GM18508 (cell line): ENCODE measurements around the gene CYP2A6.
"Not testable (repeated sequence)": the region's sequence is repeated elsewhere in the genome, so short reads cannot be mapped to it uniquely, and the experiment has no call there.

Experiments used
- ATAC-seq: cut with Tn5 transposase; IDR thresholded peaks from one replicate; pipeline ENCODE4 v1.9.1; 2021; ENCODE audit warnings: moderate number of reproducible peaks; ENCODE audit not compliant: insufficient read depth, unreplicated experiment

CYP2A6 gene

DNA sequence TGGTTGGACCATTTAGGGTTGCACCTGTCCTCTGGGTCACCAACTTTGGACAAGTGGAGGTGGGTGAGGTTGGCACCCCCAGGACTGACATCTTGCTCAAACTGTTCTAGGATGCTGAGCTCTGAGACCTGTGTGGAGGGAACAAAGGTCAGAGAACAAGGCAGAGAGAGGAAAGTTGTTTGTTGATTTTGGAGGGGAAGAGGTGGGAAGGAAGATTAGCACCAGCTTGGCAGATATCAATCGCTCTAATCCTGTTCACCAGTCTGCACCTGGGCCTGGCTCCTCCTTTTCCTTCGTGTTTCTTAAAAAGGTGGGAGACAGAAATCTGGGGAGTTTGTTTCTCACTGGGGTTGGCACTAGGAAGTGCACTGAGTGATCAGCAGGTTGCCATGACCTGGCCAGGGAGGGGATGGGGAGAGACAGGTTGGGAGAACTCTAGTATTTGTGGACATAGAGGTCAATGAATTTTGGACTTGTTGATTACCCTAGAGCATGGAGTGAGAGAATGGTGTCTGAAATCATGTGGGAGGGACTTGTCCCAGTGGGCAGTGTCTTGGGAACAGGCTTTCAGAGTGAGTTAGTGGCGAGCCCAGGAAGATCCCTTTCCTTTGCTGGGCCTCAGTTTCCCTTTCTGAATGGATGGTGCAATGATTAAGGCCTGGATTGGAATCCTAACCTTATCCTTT is 2.4 kb upstream of the CYP2A6 start:
- not testable (repeated sequence) for ATAC-seq

DNA sequence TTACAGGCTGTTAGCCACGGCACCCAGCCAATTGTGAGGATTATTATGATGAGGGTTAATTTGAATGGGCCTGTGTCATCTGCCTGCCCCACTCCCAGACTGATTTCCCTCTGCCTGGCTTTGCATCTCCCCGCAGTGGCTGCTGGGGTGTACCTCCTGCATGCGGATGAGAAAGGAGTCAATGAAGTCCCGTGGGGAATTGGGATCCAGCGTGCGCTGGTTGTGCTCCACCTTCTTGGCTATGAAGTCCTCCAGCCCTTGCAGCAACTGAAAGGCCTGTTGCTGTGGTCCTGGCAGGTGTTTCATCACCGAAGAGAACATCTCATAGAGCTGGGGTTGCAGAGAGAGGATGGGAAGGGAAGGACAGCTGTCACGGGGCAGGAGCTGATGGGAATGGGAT is 3.5 kb downstream of the CYP2A6 start:
- ATAC-seq, result not testable (repeated sequence)

DNA sequence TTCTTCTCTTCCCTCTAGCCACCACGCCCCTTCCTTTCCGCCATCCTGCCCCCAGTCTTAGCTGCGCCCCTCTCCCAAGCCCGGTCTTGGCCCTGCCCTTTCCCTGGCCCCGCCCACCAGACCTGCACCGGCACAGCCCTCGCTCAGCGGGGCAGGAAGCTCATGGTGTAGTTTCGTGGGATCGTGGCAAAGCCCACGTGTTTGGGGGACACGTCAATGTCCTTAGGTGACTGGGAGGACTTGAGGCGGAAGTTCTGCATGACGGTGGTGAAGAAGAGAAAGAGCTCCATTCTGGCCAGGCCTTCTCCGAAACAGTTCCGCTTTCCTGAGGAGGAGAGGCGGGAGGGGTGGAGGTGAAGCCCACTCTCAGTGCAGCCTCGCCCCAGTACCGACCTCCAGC is 6.6 kb downstream of the CYP2A6 start:
- ATAC-seq, result not testable (repeated sequence)

DNA sequence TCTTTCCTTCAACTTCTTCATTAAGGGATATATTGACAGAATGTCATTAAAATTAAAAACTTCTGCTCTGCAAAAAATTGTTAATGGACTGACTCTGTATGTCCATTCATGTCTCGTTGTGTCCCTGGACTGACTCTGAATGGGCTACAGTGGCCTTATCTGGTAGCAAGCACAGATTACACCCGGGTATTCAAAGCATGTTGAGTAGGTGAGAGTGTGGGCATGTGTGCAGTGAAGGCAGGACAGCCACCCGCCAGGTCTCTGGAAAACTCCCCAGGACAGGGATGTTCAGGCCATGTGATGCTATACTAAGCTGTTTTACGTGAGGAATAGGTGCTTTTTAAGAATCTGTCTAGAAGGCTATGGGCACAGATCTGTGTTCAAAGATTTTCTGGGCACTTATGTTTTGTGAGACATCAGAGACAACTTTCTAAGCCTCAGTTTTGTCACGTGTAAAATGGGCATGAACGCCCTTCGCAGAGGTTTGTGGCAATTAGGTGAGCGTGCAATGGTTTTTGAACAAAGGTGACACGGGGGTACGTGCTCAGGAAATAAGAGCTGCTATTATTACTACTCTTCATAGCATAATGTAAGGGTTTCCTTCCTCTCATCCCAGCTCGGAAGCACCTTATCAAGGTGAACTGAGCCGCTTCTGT is 7.1 kb downstream of the CYP2A6 start:
- ATAC-seq, result not testable (repeated sequence)

DNA sequence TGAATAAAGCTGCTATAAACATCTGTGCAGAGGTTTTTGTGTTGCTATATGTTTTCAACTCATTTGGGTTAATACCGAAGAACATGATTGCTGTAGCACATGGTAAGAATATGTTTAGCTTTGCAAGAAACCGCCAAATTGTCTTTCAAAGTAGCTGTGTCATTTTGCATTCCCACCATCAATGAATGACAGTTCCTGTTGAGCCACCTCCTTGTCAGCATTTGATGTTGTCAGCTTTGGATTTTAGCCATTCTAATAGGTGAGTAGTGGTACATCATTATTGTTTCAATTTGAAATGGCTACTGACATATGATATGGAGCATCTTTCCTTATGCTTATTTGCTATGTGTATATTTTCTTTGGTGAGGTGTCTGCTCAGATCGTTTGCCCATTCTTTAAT is 8.2 kb downstream of the CYP2A6 start:
- ATAC-seq, result not testable (repeated sequence)

DNA sequence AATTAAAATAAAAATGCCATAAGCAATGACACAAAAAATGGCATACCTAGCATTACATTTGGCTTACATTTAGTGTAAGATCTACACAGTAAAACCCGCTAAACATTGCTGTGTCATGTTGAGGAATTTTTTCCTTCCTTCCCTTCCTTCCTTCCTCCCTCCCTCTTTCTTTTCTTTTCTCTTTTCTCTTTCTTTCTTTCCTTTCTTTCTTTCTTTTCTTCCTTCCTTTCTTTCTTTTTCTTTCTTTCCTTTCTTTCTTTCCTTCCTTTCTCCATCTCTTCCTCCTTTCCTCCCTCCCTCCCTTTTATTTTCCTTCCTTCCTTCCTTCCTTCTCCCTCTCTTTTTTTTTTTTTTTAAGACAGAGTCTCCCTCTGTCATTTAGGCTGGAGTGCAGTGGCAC is 11.8 kb downstream of the CYP2A6 start:
- ATAC-seq, result not testable (repeated sequence)

DNA sequence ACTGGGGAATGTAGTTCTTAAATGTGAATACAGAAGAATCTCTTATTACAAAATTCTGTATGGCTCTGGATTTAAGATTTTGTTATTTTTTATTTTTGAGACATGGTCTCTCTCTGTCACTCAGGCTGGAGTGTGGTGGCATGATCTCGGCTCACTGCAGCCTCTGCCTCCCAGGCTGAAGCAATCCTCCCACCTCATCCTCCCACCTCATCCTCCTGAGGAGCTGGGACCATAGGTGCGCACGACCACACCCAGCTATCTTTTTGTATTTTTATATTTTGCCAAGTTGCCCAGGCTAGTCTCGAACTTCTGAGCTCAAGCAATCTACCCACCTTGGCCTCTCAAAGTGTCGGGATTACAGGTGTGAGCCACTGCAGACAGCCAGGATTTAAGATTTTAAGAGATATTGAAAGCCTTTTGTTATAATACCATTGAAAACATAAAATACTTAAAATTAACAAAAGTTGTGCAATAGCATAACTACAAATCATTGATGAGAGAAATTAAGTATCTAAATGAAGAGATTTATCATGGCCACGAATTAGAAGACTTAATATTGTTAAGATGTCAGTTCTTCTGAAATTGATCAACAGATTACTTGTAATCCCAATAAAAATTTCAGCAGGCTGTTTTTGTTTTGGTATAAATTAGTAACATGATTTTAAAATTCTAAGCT is 13.4 kb downstream of the CYP2A6 start:
- no peak for ATAC-seq

DNA sequence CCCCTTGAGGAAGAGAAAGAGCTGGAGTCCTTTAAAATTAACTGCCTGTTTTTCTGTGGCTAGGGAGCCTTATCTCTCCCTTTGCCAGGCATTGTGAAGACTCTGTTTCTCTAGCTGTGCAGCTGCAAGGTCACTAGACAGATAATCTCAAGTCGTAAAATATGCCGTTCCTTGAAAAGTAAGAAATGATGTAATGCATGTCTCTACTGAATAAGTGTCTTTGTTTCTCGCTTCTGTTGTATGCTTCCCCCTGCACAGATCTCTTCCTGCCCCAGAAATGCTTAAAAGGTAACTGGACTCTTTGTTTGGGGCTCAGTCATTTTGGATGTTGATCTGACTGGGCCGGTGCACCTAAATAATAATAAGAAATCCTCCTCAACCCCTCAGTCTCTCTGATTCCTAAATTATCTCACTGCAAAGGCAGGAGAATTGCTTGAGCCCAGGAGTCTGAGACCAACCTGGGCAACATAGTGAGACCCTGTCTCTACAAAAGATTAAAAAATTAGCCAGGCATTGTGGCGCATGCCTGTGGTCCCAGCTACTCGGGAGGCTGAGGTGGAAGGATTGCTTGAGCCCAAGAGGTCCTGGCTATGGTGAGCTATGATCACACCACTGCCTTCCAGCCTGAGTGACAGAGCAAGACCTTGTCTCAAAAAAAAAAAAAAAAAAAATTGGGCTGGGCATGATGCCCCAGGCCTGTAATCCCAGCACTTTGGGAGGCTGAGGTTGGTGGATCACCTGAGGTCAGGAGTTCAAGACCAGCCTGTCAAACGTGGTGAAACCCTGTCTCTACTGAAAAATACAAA is 16.3 kb downstream of the CYP2A6 start:
- not testable (repeated sequence) for ATAC-seq

DNA sequence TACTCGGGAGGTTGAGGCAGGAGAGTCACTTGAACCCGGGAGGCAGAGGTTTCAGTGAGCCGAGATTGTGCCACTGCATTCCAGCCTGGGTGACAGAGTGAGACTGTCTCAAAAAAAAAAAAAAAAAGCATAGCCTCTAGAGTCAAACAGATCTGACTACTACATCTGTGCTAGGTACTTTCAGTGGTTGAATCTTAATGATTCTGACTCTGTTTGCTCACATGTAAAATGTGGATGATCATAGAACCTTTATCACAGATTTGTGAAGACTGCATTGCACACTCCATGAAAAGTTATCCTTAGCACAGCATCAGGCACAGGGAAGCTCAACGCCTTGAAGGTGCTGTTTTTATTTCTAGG is 17.8 kb downstream of the CYP2A6 start:
- not testable (repeated sequence) for ATAC-seq

DNA sequence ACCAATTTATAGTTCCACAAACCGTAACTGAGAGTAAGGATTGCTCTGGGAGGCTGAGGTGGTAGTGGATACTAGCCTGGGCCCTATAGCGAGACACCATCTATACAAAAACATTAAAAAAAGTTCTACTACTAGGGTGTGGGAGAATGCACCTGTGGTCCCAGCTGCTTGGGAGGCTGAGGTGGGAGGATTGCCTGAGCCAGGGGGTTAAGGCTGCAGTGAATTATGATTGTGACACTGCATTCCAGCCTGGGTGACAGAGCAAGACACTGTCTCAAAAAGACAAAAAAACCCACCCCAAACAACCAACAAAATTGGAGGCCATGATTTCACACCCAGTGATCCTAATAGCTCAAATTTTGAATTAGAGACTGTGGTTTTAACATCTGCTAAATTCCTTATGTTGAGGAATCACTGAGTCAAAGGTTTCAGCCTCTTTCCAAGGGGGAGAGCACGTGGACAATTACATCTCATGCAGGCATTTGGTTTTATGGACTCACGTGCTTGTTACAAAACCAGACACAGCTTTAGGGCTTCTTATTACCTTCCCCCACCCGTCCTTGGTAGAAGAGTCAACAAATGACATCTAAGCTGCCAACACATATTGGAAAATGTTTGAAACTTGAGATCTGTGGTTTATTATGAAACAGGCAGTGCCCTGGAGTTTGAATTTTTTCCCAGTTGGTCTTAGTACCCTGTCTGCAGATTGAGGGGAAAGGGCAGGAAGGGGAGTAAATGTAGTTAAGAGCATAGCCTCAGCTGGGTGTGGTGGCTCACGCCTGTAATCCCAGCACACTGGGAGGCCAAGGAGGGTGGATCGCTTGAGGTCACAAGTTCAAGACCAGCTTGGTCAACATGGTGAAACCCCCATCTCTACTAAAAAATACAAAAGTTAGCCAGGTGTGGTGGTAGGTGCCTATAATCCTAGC is 18.5 kb downstream of the CYP2A6 start:
- no peak for ATAC-seq

DNA sequence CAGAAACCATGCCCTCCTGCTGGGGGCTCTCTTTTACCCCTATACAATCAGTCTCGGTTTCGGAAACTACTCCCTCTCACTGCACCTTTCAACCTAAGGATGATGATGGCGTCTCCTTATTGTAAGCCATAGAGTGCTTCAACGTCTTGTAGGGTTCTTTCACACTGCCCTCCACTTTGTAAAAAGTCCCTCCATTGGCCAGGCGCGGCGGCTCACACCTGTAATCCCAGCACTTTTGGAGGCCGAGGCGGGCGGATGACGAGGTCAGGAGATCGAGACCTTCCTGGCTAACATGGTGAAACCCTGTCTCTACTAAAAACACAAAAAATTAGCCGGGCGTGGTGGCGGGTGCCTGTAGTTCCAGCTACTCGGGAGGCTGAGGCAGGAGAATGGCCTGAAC is 19.5 kb downstream of the CYP2A6 start:
- not testable (repeated sequence) for ATAC-seq

DNA sequence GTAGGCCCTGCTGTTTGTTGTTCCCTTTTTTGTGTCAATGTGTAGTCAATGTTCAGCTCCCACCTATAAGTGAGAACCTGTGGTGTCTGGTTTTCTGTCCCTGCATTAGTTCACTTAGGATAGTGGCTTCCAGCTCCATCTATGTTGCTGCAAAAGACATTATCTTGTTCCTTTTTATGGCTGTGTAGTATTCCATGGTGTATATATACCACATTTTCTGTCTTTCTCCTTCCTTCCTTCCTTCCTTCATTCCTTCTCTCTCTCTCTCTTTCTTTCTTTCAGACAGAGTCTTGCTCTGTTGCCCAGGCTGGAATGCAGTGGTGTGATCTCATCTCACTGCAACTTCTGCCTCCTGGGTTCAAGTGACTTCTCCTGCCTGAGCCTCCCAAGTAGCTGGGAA is 21.0 kb downstream of the CYP2A6 start:
- ATAC-seq, result no peak

DNA sequence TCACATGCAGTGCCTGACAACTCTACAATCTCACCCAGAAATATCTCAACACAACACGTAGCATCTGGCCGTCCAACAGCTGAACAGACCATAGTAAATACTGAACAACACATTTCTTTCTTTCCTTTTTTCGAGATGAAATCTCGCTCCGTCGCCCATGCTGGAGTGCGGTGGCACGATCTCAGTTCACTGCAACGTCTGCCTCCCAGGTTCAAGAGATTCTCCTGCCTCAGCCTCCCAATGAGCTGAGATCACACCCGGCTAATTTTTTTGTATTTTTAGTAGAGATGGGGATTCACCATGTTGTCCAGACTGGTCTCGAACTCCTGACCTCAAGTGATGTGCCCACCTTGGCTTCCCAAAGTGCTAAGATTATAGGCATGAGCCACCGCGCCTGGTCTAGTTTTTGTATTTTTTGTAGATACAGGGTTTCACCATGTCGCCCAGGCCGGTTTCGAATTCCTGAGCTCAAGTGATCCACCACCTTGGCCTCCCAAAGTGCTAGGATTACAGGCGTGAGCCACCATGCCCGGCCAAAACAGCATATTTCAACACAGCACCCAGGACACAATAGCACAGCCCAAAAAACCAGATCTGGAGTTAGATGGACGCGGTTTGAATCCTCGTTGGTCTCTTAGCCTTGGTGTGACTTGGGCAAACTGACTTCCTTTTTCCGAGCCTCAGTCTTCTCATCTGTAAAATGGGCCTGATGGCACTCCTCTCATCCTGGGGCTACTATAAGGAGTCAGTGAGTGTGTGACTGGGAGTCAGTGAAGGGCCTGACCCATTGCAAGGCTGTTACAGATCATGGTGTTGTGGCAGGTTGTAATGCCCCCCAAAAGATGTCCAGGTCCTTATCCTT is 22.6 kb downstream of the CYP2A6 start:
- ATAC-seq, result no peak

DNA sequence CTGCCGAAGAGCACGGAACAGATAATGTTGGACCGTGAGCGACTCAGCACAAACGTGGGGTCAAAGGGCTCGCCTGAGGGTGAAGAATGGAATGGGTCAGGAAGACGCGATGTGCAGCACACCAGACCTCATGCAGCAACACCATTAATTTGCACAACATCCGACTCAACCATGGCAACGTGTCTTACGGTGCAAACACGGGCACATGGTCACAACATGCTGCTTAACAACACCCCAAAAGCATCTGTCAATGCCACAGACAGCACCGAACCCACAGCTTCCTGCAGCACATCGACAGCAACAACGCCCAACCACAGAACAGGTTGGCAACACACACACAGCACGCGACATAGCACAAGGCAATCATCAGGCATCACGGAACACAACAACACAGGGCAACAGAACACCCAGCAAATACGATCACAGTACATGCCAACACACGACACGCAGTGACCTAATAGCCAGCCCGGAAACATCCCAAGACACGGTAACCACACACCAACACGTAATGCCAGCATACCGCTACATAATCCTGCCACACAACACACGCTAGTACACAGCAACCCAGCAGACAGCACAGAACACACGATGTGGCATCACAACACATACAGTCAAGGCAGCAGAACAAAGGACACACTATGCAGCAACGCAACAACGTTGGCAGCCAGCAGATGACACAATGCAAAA is 23.4 kb downstream of the CYP2A6 start:
- ATAC-seq, result not testable (repeated sequence)

DNA sequence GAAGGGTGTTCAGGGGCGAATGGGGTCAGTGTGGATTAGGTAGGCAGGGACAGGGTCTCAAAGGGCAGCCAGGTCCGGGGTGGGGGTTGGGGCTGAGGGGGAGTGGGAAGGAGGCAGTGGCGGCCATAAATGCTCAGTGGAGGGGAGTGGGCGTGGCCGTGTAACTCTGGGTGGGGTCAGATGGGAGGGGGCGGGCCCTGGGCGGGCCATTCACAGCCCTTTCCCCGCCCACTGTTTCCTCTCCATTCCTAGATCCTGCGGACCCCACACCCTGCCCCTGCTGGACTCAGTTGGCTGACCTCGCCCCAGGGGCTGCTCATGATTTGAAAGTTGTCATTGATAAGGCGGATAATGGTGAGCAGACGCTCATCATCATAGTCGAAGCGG is 23.9 kb downstream of the CYP2A6 start:
- not testable (repeated sequence) for ATAC-seq

DNA sequence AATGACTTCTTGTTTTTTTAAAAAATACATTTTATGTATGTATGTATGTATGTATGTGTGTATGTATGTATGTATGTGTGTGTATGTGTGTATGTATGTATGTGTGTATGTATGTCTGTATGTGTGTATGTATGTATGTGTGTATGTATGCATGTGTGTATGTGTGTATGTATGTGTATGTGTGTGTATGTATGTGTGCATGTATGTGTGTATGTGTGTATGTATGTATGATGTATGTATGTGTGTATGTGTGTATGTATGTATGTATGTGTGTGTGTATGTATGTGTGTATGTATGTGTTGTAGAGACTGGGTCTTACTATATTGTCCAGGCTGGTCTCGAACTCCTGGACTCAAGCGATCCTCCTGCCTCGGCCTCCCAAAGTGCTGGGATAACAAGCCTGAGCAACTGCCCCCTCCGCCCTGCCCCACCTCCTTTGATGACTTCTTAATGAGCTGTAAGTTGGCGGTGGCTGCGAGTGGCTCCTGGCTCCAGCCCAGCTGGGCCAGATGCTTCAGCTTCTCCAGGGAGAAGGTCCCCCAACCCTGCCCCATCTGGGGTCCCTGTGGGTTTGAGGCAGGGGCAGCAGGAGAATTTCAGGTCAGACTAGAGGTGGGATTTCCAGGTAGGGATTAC is 24.7 kb downstream of the CYP2A6 start:
- ATAC-seq, result not testable (repeated sequence)

DNA sequence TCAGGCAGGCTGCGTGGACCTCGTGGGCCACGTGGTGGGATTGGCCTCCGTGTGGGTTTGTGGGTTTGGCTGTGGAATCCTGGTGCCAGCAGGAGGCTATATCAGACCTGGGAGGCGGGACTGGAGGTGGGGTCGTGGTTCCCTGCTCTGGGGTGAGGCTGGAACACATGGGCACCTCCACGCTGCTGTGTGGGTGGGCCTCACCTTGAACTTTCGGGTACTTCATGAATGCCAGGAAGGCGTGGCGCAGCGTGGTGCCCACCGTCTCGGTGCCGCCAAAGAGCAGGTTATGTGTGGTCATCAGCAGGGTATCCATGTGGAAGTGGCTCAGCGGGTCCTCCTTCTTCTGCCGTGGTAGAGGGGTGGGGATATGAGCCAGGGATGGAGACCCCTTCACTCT is 25.3 kb downstream of the CYP2A6 start:
- not testable (repeated sequence) for ATAC-seq
